Erythroblast (primary cell): Measurements from ENCODE around the gene SP7.

Experiments used
- GATA1 ChIP-seq: IDR thresholded peaks from 2 replicates; pipeline ENCODE4 v1.6.1; 2011; ENCODE audit warnings: low read depth, mild to moderate bottlenecking, control low read depth, low read length, moderate library complexity
- POLR2A ChIP-seq: IDR thresholded peaks from 2 replicates; pipeline ENCODE4 v1.6.1; 2011; ENCODE audit warnings: mild to moderate bottlenecking, low read length

DNA sequence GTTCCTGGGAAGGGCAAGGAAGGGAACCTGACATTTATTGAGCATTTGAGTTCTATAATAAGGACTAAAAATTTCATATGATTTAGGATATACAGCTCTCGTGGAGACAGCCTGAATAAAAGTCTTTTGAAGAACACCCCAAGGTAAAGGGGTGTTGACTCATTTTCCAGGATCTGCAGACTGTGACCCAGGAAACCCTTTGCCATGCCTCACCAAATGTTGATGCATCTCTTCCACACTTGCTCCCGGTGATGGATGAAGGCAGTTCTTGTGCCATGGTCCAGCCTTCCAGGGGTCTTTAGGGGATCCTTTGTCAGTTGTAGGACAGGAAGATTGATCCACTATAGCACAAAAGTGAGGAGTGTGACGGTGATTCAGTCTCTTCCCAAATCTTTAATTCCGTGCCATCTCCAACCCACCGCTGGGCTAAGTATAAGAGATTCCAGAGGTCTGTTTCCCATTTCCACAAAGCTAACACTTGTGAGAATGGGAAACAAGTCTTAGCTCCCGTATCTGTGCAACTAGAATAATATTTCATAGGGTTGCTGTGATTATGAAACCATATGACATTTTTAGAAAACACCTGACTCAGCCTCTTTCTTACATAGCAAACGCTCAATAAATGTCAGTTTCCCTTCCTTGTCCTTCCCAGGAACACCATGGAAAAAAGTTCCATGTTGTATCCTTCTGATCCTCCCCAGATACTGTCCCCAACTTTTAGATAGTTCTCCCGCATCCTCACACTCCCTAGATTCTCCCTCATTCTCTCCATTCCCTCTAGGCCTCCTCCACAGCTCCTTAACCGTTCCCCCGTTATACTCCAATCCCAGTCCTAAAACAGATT, 15.6 kb downstream of the SP7 start:
- TF ChIP-seq POLR2A (no peak), GATA1 (no peak)
